ENCODE results near the gene PICK1.

PICK1 gene

GRCh38 chr22:38120359-38121110 lies 63.3 kb downstream of the PICK1 start:
- no peak for DNase-seq

GRCh38 chr22:38122616-38123015 lies 65.4 kb downstream of the PICK1 start:
- DNase-seq: no peak

GRCh38 chr22:38124236-38124974 lies 67.2 kb downstream of the PICK1 start:
- DNase-seq: no peak

- DNase-seq: no peak
Measured at GRCh38 chr22:38125038-38125610, 67.9 kb downstream of the PICK1 start.

All from HCEC 1CT (cell line).